ENCODE results near the gene EBF4. TPM values are rescaled to one million over a fixed set of nuclear protein-coding genes. Genes with fewer than 3 reads are reported as not detected.
A peak's percentile ranks its signal among the peaks of the same experiment; 100 is the strongest.
"Not testable (repeated sequence)": the region's sequence is repeated elsewhere in the genome, so short reads cannot be mapped to it uniquely, and the experiment has no call there.

EBF4 gene
- polyA plus RNA-seq, 3 donors, result 33.5 to 36.8 (median 35.2) TPM

DNA sequence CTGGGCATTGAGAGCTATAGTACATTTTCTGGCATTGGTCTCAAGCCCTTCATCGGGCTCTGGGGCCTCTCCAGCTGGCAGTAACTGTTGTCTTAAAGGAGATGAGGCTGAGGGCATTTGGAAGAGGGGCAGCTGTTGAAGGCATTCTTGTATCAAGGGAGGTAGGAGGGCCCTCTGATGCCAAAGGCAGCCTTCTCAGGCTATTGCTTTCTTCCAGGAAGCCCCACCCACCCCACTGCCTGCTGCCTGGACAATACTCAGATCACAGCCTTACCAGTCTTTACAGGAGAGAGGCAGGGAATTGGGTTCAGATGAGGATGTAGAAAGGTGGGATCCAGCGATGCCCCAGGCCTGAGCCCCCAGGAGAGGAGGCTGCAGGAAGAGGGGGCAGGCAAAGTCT is 61.8 kb downstream of the EBF4 start:
- DNase-seq, result no peak

GRCh38 chr20:2755451-2756055 is 63.0 kb downstream of the EBF4 start:
- DNase-seq, result no peak

GRCh38 chr20:2756056-2756611 is 63.6 kb downstream of the EBF4 start:
- peak; percentile 52 for DNase-seq

DNA sequence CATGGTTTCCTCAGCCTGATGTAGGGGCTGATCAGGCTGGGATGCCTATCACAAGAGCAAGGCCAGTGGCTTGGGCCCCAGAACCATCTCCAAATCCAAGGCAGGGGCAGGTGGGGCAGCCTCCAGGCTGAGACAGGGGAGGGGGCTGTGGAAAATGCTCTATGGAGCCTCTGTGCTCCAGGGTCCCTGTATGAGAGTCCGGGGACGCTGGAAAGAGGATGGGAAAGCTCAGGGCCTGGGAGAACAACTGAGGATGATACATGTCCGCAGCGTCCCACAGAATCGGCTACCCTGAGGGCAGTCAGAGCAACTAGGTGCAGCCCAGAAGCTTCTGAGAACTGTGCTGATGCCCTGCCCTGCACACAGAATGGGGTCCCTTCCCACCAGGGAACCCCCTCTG is 64.4 kb downstream of the EBF4 start:
- DNase-seq, result no peak

DNA sequence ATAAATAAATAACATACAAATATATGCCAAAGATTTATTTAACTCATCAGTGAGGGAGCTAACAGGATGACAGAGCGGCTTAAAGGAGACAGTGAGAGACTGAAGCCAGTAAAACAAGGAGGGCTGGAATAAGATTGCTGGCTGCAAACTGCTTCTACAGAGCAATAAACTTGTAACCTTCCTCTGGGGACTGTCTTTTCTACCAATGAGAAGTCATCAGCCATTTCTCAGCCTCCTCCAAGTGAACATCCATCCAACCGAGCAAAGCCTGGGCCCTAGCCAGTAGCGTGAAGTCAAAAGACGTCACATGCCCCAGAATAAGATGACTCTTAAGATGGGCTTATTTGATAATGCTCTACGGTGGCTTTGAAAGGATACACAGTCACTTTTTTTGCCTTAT is 65.4 kb downstream of the EBF4 start:
- DNase-seq, result no peak

GRCh38 chr20:2759143-2759542 is 66.6 kb downstream of the EBF4 start:
- no peak for DNase-seq

- no peak for DNase-seq
Measured at GRCh38 chr20:2759603-2760296, 67.2 kb downstream of the EBF4 start.

GRCh38 chr20:2760297-2760951 is 67.8 kb downstream of the EBF4 start:
- DNase-seq, result no peak

DNA sequence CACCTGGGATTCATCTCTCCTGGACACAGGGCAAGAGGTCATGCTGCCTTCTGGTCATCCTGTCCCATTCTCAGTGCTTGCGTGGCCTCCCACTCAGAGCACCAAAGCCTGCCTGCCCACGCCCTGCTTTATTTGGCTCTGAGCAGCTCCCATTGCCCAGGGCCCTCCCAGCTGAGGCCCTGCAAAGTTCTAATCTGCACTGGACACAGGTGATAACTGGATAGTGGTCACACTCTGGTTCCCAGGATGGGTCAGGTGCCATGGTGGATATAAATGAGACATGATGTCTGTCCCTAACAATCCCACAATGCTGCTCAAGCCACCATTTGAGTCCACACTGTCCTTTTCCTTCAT is 68.3 kb downstream of the EBF4 start:
- no peak for DNase-seq

DNA sequence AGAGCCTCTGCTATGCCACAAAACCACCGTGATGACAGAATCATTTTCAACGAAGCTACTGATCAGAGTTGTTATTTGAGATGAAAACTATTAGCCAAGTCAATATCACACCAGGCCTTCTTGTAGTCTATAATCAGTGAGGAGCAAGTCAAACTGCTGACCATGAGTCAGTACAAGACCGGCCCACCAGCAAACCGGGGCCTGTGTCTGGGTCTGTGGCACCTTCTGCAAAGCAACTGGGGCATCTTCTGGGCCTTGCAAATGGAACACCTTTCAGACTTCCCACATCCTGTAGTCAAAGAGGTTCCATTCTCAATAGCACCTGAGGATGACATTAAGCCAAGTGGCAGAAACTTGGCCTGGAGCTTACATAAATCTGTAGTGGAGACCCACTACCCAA is 69.3 kb downstream of the EBF4 start:
- no peak for DNase-seq

- no peak for DNase-seq
Measured at GRCh38 chr20:2762578-2763131, 70.1 kb downstream of the EBF4 start.

DNA sequence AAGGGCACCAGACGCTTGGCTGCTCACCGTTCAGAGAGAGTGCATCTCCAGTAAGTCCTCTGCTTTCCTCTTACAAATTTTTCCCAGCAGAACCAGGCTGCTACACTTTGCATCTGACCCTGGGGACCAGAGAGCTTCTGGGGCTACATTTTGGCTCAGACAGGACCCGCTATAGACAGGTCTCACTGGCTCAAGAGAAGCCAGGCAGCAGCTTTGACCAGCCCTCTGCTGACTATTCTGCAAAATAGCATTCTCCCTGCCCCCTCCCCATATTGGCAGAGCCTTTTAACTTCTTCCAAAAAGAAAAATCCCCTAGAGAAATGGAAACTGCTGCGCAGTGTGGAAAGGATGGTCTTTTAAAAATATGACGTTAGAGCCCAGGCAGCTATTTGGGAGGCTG is 70.6 kb downstream of the EBF4 start:
- DNase-seq, result no peak

DNA sequence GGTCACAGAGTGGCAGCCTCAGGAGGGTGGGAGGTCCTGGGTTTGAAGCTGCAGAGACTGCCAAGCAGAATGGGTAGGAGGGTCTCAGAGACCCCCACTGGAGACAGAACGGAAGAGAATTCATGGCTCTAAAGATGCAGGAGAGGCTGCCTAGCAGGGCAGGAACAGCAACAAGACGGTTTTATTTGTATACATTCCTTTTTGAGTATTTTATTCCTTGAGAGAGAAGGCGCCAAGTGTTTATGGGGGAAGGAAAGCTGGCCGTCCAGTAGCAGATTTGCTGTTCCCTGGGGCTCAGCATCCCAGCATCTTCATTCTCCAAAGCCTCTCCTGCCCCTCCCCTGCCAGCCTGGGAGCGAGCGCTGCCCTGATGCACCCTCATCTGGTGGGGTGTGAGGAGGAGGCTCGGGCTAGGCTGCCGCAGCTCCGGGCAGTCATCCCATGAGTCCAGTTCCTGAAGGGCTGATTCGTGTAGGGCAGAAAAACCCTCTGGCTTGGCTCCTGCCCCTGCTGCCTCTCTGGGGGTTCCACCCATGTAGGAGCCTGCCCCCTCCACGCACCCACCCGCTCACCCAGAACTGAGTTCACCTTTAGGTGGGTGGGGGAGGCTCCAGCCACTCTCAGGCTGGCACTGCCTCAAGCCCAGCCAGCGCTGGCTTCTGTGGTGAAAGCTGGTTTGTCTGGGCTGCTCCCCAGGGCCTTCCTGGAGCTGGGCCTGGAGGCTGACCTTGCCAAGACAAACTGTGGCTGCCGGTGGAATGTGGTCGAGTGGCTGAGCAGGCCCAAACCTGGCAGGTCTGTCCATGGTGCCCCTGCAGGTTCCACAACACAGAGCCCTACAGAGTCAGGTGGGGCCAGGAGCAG is 75.4 kb downstream of the EBF4 start:
- no peak for DNase-seq

GRCh38 chr20:2768632-2769015 is 76.0 kb downstream of the EBF4 start:
- DNase-seq, result no peak

DNA sequence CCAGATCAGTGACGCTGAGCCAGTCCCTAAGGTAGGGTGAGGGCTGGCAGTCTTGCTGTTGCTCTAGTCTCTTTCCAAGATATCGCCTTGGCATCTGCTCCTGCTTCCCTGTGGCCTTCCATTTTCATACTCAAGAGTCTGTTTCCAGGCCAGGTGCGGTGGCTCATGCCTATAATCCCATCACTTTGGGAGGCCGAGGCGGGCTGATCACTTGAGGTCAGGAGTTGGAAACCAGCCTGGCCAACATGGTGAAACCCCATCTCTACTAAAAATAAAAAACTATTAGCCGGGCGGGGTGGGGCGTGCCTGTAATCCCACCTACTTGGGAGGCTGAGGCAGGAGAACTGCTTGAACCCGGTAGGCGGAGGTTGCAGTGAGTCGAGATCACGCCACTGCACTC is 77.5 kb downstream of the EBF4 start:
- DNase-seq, result not testable (repeated sequence)

- no peak for DNase-seq
Measured at GRCh38 chr20:2771631-2772080, 79.1 kb downstream of the EBF4 start.

- no peak for DNase-seq
Measured at GRCh38 chr20:2773812-2774211, 81.2 kb downstream of the EBF4 start.

DNA sequence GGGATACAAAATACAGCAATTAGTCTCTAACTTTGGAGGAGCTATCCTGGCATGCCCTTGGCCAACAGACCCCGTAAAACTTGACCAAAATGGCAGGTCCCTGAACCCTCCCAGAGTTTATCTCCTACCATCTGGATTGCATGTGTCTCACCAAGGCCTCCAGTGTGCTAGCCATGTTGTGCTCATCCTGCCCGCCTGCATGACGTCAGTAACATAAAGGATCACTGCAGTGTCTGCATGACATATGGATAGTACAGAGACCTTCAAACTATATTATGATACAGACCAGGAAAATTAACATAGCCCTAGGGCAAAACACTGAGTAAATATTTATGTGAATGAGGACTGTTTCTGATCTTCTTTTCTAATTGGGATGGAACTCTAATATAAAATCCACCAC is 82.6 kb downstream of the EBF4 start:
- DNase-seq, result no peak

GRCh38 chr20:2778602-2779321 is 86.2 kb downstream of the EBF4 start:
- DNase-seq, result no peak

- no peak for DNase-seq
Measured at GRCh38 chr20:2780948-2781347, 88.4 kb downstream of the EBF4 start.

GRCh38 chr20:2783908-2784566 is 91.5 kb downstream of the EBF4 start:
- no peak for DNase-seq
